CD4-positive, alpha-beta memory T cell (primary cell): ENCODE results near the gene PMPCA. TPM values are rescaled to one million over a fixed set of nuclear protein-coding genes. Genes with fewer than 3 reads are reported as not detected.

Source experiments
- CTCF ChIA-PET: fragments of 350-600 bp; sonication (Branson Sonifier 250); formaldehyde crosslinking; loops from one replicate; lab custom pipeline; 2021; ENCODE audit warnings: inconsistent platforms; ENCODE audit not compliant: partially characterized antibody; lab: Charles Lee
- POLR2A ChIA-PET: fragments of 350-600 bp; sonication (Branson Sonifier 250); formaldehyde crosslinking; loops from one replicate; lab custom pipeline; 2021; ENCODE audit not compliant: partially characterized antibody; lab: Charles Lee
- DNase-seq, 5 donors: peaks; one replicate each; pipeline versions ENCODE4 v3.0.0 to v3.0.0-alpha.2; 2020 to 2022; ENCODE audit warnings: mixed read lengths in 1 of 5
- H3K27ac ChIP-seq: one replicate; pipeline ENCODE4 v1.7.0; 2013; ENCODE audit warnings: low read depth, low read length
- H3K27me3 ChIP-seq: 2 replicates; pipeline ENCODE4 v1.7.0; 2013; ENCODE audit warnings: mild to moderate bottlenecking, low read length, moderate library complexity; ENCODE audit not compliant: insufficient read depth
- H3K36me3 ChIP-seq: 2 replicates; pipeline ENCODE4 v1.7.0; 2013; ENCODE audit warnings: mild to moderate bottlenecking, low read length, moderate library complexity; ENCODE audit not compliant: insufficient read depth
- H3K4me1 ChIP-seq: 2 replicates; pipeline ENCODE4 v1.7.0; 2013; ENCODE audit warnings: mild to moderate bottlenecking, low read length, moderate library complexity; ENCODE audit not compliant: insufficient read depth
- H3K4me3 ChIP-seq, 2 donors: one replicate each; pipeline ENCODE4 v1.7.0; 2013; ENCODE audit warnings: low read length in 2 of 2, mild to moderate bottlenecking in 1 of 2
- H3K9me3 ChIP-seq, 2 donors: one replicate each; pipeline ENCODE4 v1.7.0; 2013; ENCODE audit warnings: low read length in 2 of 2, control low read depth in 1 of 2; ENCODE audit not compliant: control insufficient read depth in 1 of 2
- H3K27ac Mint-ChIP-seq, 7 donors: one replicate each; pipeline ENCODE4 v1.8.0; 2020 to 2021; ENCODE audit warnings: mixed read lengths in 7 of 7, mild to moderate bottlenecking in 6 of 7, inconsistent platforms in 3 of 7, moderate library complexity in 3 of 7
- H3K27me3 Mint-ChIP-seq, 2 donors: one replicate each; pipeline ENCODE4 v1.8.0; 2020 to 2021; ENCODE audit warnings: mixed read lengths in 2 of 2
- H3K36me3 Mint-ChIP-seq, 2 donors: one replicate each; pipeline ENCODE4 v1.8.0; 2020 to 2021; ENCODE audit warnings: mixed read lengths in 2 of 2, inconsistent platforms in 1 of 2, mild to moderate bottlenecking in 1 of 2
- H3K4me1 Mint-ChIP-seq, 4 donors: one replicate each; pipeline ENCODE4 v1.8.0; 2020 to 2021; ENCODE audit warnings: mixed read lengths in 4 of 4, mild to moderate bottlenecking in 1 of 4
- H3K4me3 Mint-ChIP-seq, 8 donors: one replicate each; pipeline ENCODE4 v1.8.0; 2020 to 2021; ENCODE audit warnings: mixed read lengths in 8 of 8, mild to moderate bottlenecking in 7 of 8, moderate library complexity in 6 of 8, inconsistent platforms in 3 of 8
- H3K9me3 Mint-ChIP-seq, 8 donors: one replicate each; pipeline ENCODE4 v1.8.0; 2020 to 2021; ENCODE audit warnings: mixed read lengths in 8 of 8, mild to moderate bottlenecking in 5 of 8, inconsistent platforms in 3 of 8, moderate library complexity in 1 of 8
- intact Hi-C: fragments of 100-400 bp; cut with micrococcal nuclease; formaldehyde crosslinking; loops from one replicate; pipeline ENCODE4 v1.15.1; 2023
- polyA plus RNA-seq, 2 donors: library from polyadenylated mRNA; unstranded; fragments of 300-500 nt; fragmentation: Illumina TruSeq; gene quantifications; one replicate each; pipeline ENCODE4 v1.2.3, GENCODE V29; 2021
- total RNA-seq, 2 experiments: library from RNA; stranded (reverse); gene quantifications; one replicate each; pipeline ENCODE4 v1.2.3, GENCODE V29; 2021

Gene PMPCA
- total and polyA plus RNA-seq, 4 experiments from 2014 or later = 44.2 to 73.3 (median 58.5) TPM

DNA sequence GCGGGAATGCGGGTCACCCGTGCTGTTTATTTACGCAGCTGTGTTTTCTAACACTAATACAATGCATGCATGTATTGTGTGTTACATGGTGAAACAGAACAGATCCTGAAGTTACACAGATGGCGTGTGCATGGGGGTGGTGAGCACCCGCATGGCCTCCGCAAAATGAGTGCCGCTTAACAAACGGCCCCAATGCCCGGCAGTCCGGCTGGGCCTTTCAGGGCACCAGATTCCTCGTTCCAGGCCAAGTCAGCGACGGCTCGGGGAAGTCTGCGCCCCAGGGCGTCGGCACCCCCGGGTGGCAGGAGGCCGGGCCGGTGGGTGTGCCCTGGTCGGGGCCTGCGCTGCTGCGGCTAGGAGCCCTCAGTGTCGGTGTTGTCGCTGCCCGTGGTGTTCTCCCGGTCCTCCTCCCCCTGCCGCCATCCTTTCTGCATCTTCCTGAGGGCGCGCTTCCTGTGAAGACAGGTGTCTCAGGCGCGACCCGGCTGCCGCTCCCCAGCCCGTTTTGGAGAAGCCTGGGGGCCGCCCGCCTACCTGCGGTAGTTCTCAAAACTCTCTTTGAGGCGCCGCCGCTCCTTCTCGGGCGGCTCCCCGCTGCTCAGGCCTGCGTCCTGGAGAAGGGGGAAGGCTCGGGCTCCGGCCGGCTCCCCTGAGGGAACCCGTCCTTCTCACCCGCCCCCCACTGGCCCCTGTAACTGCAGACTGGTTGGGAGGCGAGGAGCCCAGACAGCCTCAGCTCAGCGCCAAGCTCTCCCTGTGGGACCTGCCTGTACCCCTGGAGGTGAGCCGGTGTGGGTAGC is 46.3 kb upstream of the PMPCA start:
- Histone ChIP-seq H3K27ac (no peak overlapping the region), H3K27me3 (no peaks in the 10 kb centered on the region), H3K4me1 (peaks cover 14% of the 10 kb centered on the region), H3K9me3 (no peaks in the 10 kb centered on the region), H3K36me3 (no peaks in the 10 kb centered on the region), H3K4me3 (peak overlapping the region in 1 of 2 donors; percentile 5)
- DNase-seq = no peak
- H3K27me3 Mint-ChIP-seq = no peaks in the 10 kb centered on the region
- ChIA-PET CTCF (interaction anchor here (0.6 to 2.5 kb wide), 7 partner anchors 20 to 45 kb away, joined by 3 to 20 read pairs (median 7); no protein-coding TSS in a partner anchor), POLR2A (interaction anchor here (0.6 to 2.8 kb wide), 16 partner anchors 13 to 876 kb away, joined by 3 to 27 read pairs (median 6); partner anchors contain the start of genes ENTR1, GPSM1, PMPCA and SNAPC4)
- peak overlapping the region in 3 of 8 donors; percentile 21 to 53 (median 36) for H3K4me3 Mint-ChIP-seq
- peak overlapping the region in 1 of 7 donors; percentile 91 for H3K27ac Mint-ChIP-seq
- H3K36me3 Mint-ChIP-seq = peaks cover 0 to 15% of the 10 kb centered on the region in 2 donors
- peaks cover 0 to 2% (median 0%) of the 10 kb centered on the region in 8 donors for H3K9me3 Mint-ChIP-seq
- H3K4me1 Mint-ChIP-seq = peaks cover 0 to 9% (median 0%) of the 10 kb centered on the region in 4 donors
- intact Hi-C loops = loop anchor here (1.0 kb wide), 5 partner anchors 36 to 119 kb away; partner anchors contain the start of genes GPSM1, QSOX2, SEC16A and SNAPC4

DNA sequence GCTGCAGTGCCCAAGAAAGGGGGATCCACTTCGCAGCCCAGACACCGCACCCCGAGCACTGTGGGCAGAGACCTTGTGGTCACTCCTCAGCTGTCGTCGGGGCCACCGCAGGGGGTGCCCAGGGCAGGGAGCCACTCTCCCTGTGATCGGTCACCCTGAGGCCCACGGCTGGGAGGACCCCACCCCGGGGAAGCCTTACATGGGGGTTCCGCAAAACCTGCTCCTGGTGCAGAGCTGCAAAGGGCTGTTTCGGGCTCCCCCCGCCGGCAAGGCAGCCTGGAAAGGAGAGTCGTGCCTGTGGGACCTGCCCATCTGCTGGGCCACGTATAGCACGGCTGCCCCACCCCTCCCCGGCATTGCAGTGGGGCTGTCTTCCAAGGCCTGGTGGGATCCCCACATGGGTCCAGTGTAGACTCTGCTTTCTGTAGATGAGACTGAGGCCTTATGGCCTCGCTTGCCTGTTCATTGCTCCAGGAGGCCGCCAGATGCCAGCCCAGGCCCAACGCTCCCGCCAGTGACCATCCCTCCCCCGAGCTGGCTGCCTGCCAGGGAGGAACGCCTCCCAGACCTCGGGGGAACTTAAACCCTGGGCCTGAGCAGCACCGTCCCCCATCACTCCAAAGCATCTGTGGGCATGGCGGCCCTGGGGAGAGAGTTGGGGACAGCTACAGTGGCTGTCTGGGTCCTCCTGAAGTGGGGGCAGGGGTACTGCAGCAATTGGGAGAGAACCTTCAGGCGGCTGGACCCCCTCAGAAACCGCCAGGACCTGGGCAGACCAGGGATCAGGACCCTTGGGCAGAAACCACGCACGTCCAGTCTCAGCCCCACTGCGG is 45.3 kb upstream of the PMPCA start:
- peaks cover 0 to 2% (median 0%) of the 10 kb centered on the region in 8 donors for H3K9me3 Mint-ChIP-seq
- peaks cover 0 to 9% (median 0%) of the 10 kb centered on the region in 4 donors for H3K4me1 Mint-ChIP-seq
- POLR2A ChIA-PET = interaction anchor here (1.0 kb wide), 1 partner anchor 45 kb away, joined by 3 read pairs; no protein-coding TSS in a partner anchor
- peaks cover 14% of the 10 kb centered on the region for H3K4me1 ChIP-seq
- H3K27me3 Mint-ChIP-seq = no peaks in the 10 kb centered on the region
- H3K36me3 Mint-ChIP-seq = peaks cover 0 to 12% of the 10 kb centered on the region in 2 donors
- intact Hi-C loops = no loop called here
- H3K4me3 ChIP-seq = no peak overlapping the region
- H3K27me3 ChIP-seq = no peaks in the 10 kb centered on the region
- CTCF ChIA-PET = interaction anchor here (2.5 kb wide), 1 partner anchor 37 kb away, joined by 20 read pairs; no protein-coding TSS in a partner anchor
- H3K27ac ChIP-seq = no peak overlapping the region
- DNase-seq = no peak
- H3K9me3 ChIP-seq = no peaks in the 10 kb centered on the region
- H3K4me3 Mint-ChIP-seq = peak overlapping the region in 2 of 8 donors; percentile 13 to 26
- peak overlapping the region in 2 of 7 donors; percentile 12 to 72 for H3K27ac Mint-ChIP-seq
- no peaks in the 10 kb centered on the region for H3K36me3 ChIP-seq

DNA sequence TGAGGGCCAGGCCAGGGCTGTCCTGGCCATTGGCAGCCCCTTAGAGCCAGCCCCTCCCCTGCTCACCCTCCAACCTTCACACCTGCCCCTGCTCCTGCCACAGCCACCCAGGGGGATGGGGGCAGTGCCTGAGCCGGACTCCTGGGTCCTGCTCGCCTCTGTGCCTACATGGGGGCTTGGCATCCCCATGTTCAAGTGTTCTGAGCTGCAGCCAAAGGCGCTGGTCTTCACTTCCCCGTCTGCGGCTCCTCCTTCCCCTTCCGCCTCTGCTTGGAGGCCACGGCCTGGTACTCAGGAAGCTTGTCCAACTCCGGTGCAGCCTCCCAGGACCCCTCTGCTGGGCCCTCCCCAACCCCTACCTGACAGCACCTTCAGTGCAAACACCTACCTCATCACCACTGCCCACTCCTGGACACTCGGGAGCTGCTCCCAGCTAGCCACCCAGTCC is 44.7 kb upstream of the PMPCA start:
- Mint-ChIP-seq H3K9me3 (peaks cover 0 to 2% (median 0%) of the 10 kb centered on the region in 8 donors), H3K27me3 (no peaks in the 10 kb centered on the region), H3K36me3 (peaks cover 0 to 7% of the 10 kb centered on the region in 2 donors), H3K4me3 (peak overlapping the region in 2 of 8 donors; percentile 9 to 62), H3K4me1 (peaks cover 0 to 9% (median 0%) of the 10 kb centered on the region in 4 donors), H3K27ac (peak overlapping the region in 1 of 7 donors; percentile 72)
- intact Hi-C loops = no loop called here
- ChIA-PET CTCF (no interaction called here), POLR2A (interaction anchor here (1.0 kb wide), 1 partner anchor 44 kb away, joined by 3 read pairs; no protein-coding TSS in a partner anchor)
- DNase-seq = no peak
- no peaks in the 10 kb centered on the region for H3K27me3 ChIP-seq
- no peak overlapping the region for H3K27ac ChIP-seq
- H3K4me1 ChIP-seq = peaks cover 14% of the 10 kb centered on the region
- no peak overlapping the region for H3K4me3 ChIP-seq
- H3K9me3 ChIP-seq = no peaks in the 10 kb centered on the region
- no peaks in the 10 kb centered on the region for H3K36me3 ChIP-seq

DNA sequence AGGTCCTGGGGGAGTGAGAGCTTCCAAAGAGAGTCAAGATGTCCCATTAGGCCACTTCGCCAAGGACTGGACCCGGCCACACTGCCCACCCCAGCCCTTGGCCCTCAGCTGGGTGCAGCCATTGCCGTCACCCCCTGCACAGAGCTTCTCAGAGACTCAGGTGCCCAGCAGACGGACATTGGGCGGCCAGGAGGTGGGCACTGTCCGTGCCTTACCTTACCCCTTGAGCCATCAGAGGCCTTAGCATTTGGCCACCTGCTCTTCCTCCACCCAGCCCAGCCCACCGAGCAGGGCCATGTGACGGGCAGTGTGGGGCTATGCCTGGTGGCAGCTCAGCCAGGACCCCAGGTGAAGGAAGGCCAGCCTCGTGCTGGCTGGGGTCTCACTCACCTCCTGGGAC is 43.6 kb upstream of the PMPCA start:
- Histone ChIP-seq H3K36me3 (no peaks in the 10 kb centered on the region), H3K4me3 (no peak overlapping the region), H3K4me1 (peaks cover 14% of the 10 kb centered on the region), H3K9me3 (no peaks in the 10 kb centered on the region), H3K27me3 (no peaks in the 10 kb centered on the region), H3K27ac (no peak overlapping the region)
- Mint-ChIP-seq H3K4me3 (no peak overlapping the region), H3K27ac (no peak overlapping the region), H3K9me3 (peaks cover 0 to 2% (median 0%) of the 10 kb centered on the region in 8 donors), H3K4me1 (peaks cover 0 to 9% (median 0%) of the 10 kb centered on the region in 4 donors), H3K27me3 (no peaks in the 10 kb centered on the region), H3K36me3 (peaks cover 0 to 7% of the 10 kb centered on the region in 2 donors)
- DNase-seq = no peak
- ChIA-PET POLR2A (no interaction called here), CTCF (no interaction called here)
- intact Hi-C loops = no loop called here

DNA sequence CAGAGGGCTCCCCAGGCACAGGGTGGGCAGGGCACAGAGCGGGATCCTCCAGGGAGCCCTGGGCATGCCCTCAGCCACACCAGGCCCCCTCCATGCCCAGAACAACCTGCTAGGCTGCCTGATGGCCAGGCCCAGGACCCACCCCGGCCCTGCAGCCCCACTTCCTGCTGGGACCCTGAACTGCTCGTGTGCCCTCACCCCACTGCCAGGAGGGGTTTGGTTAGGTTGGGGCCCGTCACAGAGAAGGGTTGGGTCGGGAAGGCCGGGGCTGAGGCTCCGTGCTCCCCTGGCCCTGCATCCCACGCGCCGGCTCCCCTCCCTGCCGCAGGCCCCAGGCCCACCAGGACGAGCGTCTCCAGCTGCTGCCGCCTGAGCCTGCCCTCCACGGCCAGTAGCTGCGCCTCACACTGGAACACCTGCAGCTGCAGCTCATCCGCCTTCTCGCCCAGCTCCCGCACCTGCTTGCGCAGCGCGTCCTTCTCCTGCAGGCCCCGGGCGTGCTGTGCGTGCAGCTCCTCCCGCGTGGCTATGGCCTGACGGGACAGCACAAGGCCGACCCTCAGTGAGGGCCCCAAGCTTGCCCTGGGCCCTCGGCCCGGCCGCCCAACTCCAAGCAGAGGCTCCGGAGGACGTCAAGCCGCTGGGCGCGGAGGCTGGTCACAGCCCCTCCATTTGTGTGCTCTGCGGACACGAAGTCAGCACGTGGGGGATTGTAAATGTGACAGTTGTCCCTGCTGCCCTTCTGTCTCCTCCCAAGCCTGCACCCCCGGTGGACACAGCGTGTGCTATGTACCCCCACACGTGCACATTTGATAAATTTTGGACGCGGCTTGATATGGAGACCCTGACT is 42.9 kb upstream of the PMPCA start:
- ChIA-PET POLR2A (no interaction called here), CTCF (no interaction called here)
- H3K4me3 ChIP-seq = no peak overlapping the region
- Mint-ChIP-seq H3K27me3 (no peaks in the 10 kb centered on the region), H3K27ac (peak overlapping the region in 1 of 7 donors; percentile 27), H3K4me1 (peaks cover 0 to 7% (median 0%) of the 10 kb centered on the region in 4 donors), H3K9me3 (peaks cover 0 to 2% (median 0%) of the 10 kb centered on the region in 8 donors), H3K36me3 (peaks cover 0 to 5% of the 10 kb centered on the region in 2 donors), H3K4me3 (no peak overlapping the region)
- intact Hi-C loops = no loop called here
- H3K36me3 ChIP-seq = no peaks in the 10 kb centered on the region
- no peak overlapping the region for H3K27ac ChIP-seq
- H3K27me3 ChIP-seq = no peaks in the 10 kb centered on the region
- no peak for DNase-seq
- H3K4me1 ChIP-seq = peaks cover 12% of the 10 kb centered on the region
- no peaks in the 10 kb centered on the region for H3K9me3 ChIP-seq

DNA sequence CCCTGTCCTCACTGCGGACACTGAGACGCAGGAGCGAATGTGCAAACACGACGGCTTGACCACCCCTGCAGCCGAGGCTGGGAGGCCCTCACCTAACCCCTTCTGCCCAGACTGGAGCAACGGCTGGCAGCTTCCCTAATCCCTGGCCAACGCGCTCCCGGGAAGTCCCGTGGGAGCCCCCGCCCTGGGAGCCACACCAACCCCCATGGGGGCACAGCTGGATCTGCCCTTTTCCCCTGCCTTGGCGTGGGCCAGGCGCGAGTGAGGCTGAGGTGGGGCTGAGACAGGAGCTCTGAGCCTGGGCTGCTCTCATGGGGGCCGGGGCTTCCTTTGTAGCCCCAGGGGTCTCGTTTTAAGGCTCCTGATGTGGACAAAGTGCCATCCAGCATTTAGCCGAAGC is 42.3 kb upstream of the PMPCA start:
- Mint-ChIP-seq H3K27ac (peak overlapping the region in 2 of 7 donors; percentile 27 to 60), H3K4me1 (no peaks in the 10 kb centered on the region), H3K4me3 (no peak overlapping the region), H3K9me3 (peaks cover 0 to 2% (median 0%) of the 10 kb centered on the region in 8 donors), H3K27me3 (no peaks in the 10 kb centered on the region), H3K36me3 (no peaks in the 10 kb centered on the region)
- H3K36me3 ChIP-seq = no peaks in the 10 kb centered on the region
- H3K4me1 ChIP-seq = peaks cover 7% of the 10 kb centered on the region
- DNase-seq = no peak
- no peaks in the 10 kb centered on the region for H3K27me3 ChIP-seq
- ChIA-PET CTCF (no interaction called here), POLR2A (no interaction called here)
- no peak overlapping the region for H3K27ac ChIP-seq
- no peak overlapping the region for H3K4me3 ChIP-seq
- intact Hi-C loops = no loop called here
- no peaks in the 10 kb centered on the region for H3K9me3 ChIP-seq
